ENCODE data around the gene TERF2IP. TPM values are rescaled to one million over a fixed set of nuclear protein-coding genes. Genes with fewer than 3 reads are reported as not detected.

The TERF2IP gene
- total RNA-seq, 1 donor from 2014 or later = 59.9 TPM

- Histone ChIP-seq H3K27me3 (ENCODE audit: control insufficient read depth, insufficient read depth, low read length) (no peaks in the 10 kb centered on the region), H3K36me3 (ENCODE audit: control insufficient read depth, insufficient read depth, low read length) (peaks cover 1% of the 10 kb centered on the region), H3K4me3 (ENCODE audit: low read depth, low read length) (no peak overlapping the region)
- DNase-seq (ENCODE audit: low read depth) = no peak
- no peak for TF ChIP-seq CTCF (IDR thresholded peaks at IDR 0.05; ENCODE audit: insufficient read depth, low read length, poor library complexity, severe bottlenecking)
Observed at GRCh38 chr16:75660726-75661302, 13.2 kb downstream of the TERF2IP start.

GRCh38 chr16:75667503-75667902 is 19.9 kb downstream of the TERF2IP start:
- H3K27me3 ChIP-seq (ENCODE audit: control insufficient read depth, insufficient read depth, low read length) = no peaks in the 10 kb centered on the region
- DNase-seq (ENCODE audit: low read depth) = no peak
- H3K4me3 ChIP-seq (ENCODE audit: low read depth, low read length) = no peak overlapping the region
- H3K36me3 ChIP-seq (ENCODE audit: control insufficient read depth, insufficient read depth, low read length) = no peaks in the 10 kb centered on the region
- TF ChIP-seq CTCF (IDR thresholded peaks at IDR 0.05; ENCODE audit: insufficient read depth, low read length, poor library complexity, severe bottlenecking) = no peak

GRCh38 chr16:75676909-75677308 is 29.3 kb downstream of the TERF2IP start, which contains the start of gene CPHXL2:
CPHXL2 (minus strand) TSS chr16:75677009; CDS start chr16:75676999, 10 bp downstream.
- Histone ChIP-seq H3K36me3 (ENCODE audit: control insufficient read depth, insufficient read depth, low read length) (no peaks in the 10 kb centered on the region), H3K4me3 (ENCODE audit: low read depth, low read length) (no peak within 1 kb of the TSS), H3K27me3 (ENCODE audit: control insufficient read depth, insufficient read depth, low read length) (no peaks in the 10 kb centered on the region)
- TF ChIP-seq CTCF (IDR thresholded peaks at IDR 0.05; ENCODE audit: insufficient read depth, low read length, poor library complexity, severe bottlenecking) = no peak
- no peak for DNase-seq (ENCODE audit: low read depth)

GRCh38 chr16:75679366-75679765 is 31.8 kb downstream of the TERF2IP start:
- no peak for DNase-seq (ENCODE audit: low read depth)
- Histone ChIP-seq H3K27me3 (ENCODE audit: control insufficient read depth, insufficient read depth, low read length) (no peaks in the 10 kb centered on the region), H3K36me3 (ENCODE audit: control insufficient read depth, insufficient read depth, low read length) (no peaks in the 10 kb centered on the region), H3K4me3 (ENCODE audit: low read depth, low read length) (no peak overlapping the region)
- no peak for TF ChIP-seq CTCF (IDR thresholded peaks at IDR 0.05; ENCODE audit: insufficient read depth, low read length, poor library complexity, severe bottlenecking)

GRCh38 chr16:75682308-75682707 is 34.7 kb downstream of the TERF2IP start:
- Histone ChIP-seq H3K4me3 (ENCODE audit: low read depth, low read length) (no peak overlapping the region), H3K27me3 (ENCODE audit: control insufficient read depth, insufficient read depth, low read length) (no peaks in the 10 kb centered on the region), H3K36me3 (ENCODE audit: control insufficient read depth, insufficient read depth, low read length) (no peaks in the 10 kb centered on the region)
- no peak for TF ChIP-seq CTCF (IDR thresholded peaks at IDR 0.05; ENCODE audit: insufficient read depth, low read length, poor library complexity, severe bottlenecking)
- no peak for DNase-seq (ENCODE audit: low read depth)

GRCh38 chr16:75687361-75687760 is 39.8 kb downstream of the TERF2IP start:
- TF ChIP-seq CTCF (IDR thresholded peaks at IDR 0.05; ENCODE audit: insufficient read depth, low read length, poor library complexity, severe bottlenecking) = no peak
- no peak for DNase-seq (ENCODE audit: low read depth)
- Histone ChIP-seq H3K27me3 (ENCODE audit: control insufficient read depth, insufficient read depth, low read length) (no peaks in the 10 kb centered on the region), H3K36me3 (ENCODE audit: control insufficient read depth, insufficient read depth, low read length) (no peaks in the 10 kb centered on the region), H3K4me3 (ENCODE audit: low read depth, low read length) (no peak overlapping the region)

Data from kidney epithelial cell (primary cell).